C4-2B (cell line): ENCODE measurements around the gene TUBGCP5.
A peak's percentile ranks its signal among the peaks of the same experiment; 100 is the strongest.

Source experiments
- H3K27ac ChIP-seq: fragments of 450-650 bp; 2 replicates; pipeline ENCODE4 v1.5.1; 2017
- ZFX ChIP-seq: fragments of 450-650 bp; IDR thresholded peaks from 2 replicates; pipeline ENCODE4 v1.6.1; 2017
- TF ChIP-seq, protein P1 (sequence below): fragments of 450-650 bp; conservative IDR thresholded peaks from 2 replicates; pipeline ENCODE4 v1.5.1; 2017; ENCODE audit warnings: mild to moderate bottlenecking

The TUBGCP5 gene

GRCh38 chr15:22981051-22981840 lies 58.1 kb downstream of the TUBGCP5 start:
- peak overlapping the region; percentile 93 for H3K27ac ChIP-seq
- no peak for TF ChIP-seq ZFX
- TF ChIP-seq, protein P1, sequence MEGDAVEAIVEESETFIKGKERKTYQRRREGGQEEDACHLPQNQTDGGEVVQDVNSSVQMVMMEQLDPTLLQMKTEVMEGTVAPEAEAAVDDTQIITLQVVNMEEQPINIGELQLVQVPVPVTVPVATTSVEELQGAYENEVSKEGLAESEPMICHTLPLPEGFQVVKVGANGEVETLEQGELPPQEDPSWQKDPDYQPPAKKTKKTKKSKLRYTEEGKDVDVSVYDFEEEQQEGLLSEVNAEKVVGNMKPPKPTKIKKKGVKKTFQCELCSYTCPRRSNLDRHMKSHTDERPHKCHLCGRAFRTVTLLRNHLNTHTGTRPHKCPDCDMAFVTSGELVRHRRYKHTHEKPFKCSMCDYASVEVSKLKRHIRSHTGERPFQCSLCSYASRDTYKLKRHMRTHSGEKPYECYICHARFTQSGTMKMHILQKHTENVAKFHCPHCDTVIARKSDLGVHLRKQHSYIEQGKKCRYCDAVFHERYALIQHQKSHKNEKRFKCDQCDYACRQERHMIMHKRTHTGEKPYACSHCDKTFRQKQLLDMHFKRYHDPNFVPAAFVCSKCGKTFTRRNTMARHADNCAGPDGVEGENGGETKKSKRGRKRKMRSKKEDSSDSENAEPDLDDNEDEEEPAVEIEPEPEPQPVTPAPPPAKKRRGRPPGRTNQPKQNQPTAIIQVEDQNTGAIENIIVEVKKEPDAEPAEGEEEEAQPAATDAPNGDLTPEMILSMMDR = no peak

DNA sequence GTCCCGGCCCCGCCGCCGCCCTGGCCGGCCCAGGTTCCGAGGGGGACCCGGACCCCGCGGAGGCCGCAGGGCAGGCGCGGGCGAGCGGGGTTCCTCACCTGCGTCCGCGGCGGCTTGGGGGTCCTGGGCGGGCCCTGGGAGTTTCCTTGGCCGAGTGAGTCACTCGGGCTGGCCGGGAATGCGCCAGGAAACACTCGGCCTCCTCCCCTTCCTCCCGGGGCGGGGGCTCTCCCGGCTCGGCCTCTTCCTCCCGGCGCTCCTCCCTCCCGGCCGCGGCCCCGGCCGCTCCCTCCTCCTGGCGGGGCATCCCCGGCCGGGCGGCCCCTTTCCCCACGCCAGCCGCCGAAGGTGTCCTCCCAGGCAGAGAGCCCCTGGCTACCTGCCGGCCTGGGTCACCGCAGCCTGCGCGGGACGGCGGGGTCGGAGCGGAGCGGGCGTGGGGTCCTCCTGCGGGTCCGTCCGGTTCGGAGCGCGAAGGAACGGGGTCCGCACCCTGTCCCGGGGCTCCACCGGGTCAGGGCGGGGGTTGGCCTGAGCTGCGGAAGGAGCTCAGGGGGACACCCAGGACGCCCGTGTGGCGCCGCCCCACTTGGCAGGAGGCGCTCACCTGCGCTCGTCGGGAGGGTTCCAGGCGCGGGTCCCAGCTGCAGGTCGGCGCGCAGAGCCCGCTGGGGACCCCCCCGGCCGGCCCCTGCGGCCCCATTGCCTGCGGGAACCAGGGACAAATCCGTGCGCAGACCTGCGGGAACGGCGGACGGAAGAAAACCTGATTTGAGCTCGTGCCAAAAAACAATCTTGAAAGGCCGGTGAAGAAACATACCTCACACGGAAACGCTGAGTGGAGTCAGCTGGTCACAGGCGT lies 58.9 kb downstream of the TUBGCP5 start, which contains the start of gene CYFIP1:
Gene CYFIP1 (minus strand): TSS at position 180 of the 862 bp plus-strand sequence. CDS start 33,083 bp downstream, outside the sequence.
- H3K27ac ChIP-seq = peak within 1 kb of the TSS; percentile 93
- TF ChIP-seq, protein P1 = no peak
- TF ChIP-seq ZFX = peak; percentile 69

DNA sequence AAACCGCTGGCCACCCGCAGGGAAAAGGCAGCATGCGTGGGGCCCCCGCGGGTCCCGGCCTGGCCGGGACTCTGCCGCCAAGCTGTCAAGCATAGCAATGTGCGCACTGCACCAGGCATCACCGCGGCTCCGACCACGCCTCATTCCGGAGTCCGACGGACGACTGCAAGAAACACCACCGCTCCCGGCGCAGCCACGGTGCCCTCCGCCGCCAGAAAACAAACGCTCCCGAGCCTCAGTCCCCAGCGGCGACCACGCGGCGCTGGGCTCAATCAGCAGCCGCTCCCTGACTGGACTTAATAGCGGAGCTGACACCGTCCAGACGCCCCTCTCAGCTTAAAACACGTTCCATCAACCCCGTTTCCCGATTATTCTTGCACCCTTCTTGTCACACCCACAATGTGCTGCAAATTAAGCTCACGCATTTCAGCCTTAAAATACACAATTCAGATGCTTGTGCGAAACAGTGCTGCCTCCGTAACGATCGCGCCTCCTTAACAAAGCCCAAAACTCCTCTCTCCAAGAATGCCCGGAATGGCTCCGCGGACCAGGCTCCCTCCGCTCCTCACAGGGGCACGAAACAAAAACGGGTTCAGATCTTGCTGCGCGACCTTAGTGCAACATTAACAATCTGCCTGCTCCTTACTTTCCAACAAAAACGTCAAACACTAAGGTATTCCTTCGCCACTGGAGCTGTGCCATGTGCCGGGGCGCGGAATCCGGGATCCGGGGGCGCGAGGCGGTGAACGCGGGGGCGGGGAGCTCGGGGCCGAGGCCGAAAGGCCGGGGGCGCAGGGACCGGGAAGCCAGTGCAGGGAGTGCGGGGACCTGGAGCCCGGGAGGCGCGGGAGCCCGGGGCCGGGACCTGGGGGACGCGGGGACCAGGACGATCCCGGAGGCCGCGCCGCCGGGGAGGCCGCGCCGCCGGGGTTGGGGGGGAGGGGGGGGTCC lies 59.9 kb downstream of the TUBGCP5 start:
- TF ChIP-seq, protein P1 = no peak
- peak overlapping the region; percentile 93 for H3K27ac ChIP-seq

DNA sequence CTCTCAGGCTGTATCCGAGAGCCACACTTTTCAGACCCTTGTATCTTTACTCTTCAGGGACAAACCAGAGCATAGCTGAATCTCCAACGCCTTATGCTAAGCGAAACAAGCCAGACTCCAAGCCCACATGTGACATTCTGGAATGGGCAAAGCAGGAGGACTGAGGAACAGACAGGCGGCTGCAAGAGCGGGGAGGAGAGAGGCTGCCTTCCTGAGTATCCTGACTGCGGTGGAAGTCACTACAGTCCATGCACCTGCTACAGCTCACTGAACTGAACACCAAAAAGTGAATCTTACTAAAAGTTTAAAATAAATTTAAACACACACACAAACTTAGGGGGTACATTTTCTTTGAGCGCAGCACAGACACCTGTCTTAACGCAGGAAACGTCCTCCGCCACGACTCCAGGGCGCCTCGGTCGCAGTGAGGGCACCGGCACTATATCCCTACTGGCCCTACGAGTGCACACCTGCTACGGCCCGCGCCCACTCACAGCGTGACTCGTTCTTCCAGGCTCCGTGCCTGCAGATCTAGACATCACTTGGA lies 60.6 kb downstream of the TUBGCP5 start:
- TF ChIP-seq, protein P1 = no peak
- no peak for TF ChIP-seq ZFX
- H3K27ac ChIP-seq = no peak overlapping the region; the same call in 1 of the 2 replicates

- no peak overlapping the region for H3K27ac ChIP-seq
- TF ChIP-seq, protein P1 = no peak
- TF ChIP-seq ZFX = no peak
These were observed 64.6 kb downstream of the TUBGCP5 start for GRCh38 chr15:22974745-22975144.

DNA sequence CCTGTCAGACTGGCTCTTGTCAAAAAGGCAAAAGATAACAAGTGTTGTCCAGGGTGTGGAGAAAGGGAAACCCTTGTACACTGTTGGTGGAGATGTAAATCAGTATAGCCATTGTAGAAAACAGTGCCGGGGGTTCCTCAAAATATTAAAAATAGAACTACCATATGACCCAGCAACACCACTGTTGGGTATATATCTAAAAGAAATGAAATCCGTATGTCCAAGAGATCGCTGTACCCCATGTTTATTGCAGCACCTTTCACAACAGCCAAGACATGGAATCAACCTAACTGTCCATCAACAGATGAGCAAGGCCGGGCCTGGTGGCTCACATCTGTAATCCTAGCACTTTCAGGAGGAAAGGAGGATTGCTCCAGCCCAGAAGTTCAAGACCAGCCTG lies 65.4 kb downstream of the TUBGCP5 start:
- no peak overlapping the region for H3K27ac ChIP-seq
- TF ChIP-seq ZFX = no peak
- TF ChIP-seq, protein P1 = no peak
